DOHH2 (cell line): Measurements from ENCODE around the gene IFT88.

Source experiments
- H3F3A ChIP-seq: fragments of 200-600 bp; sonication (generic), shearing (Covaris generic); 2 replicates; pipeline ENCODE4 v1.6.0; 2016; ENCODE audit warnings: antibody characterized with exemption, mild to moderate bottlenecking; ENCODE audit not compliant: control insufficient read depth, insufficient read depth
- H3K27ac ChIP-seq: fragments of 200-600 bp; sonication (generic); 2 replicates; pipeline ENCODE4 v1.5.1; 2014; ENCODE audit warnings: low read depth, mild to moderate bottlenecking, low read length, moderate library complexity
- H3K27me3 ChIP-seq: fragments of 200-600 bp; sonication (generic); 2 replicates; pipeline ENCODE4 v1.6.1; 2014; ENCODE audit warnings: mild to moderate bottlenecking, low read length, mixed read lengths; ENCODE audit not compliant: control insufficient read depth
- H3K36me3 ChIP-seq: fragments of 200-600 bp; sonication (generic); 2 replicates; pipeline ENCODE4 v1.6.1; 2014; ENCODE audit warnings: mild to moderate bottlenecking, low read length, moderate library complexity, mixed read lengths; ENCODE audit not compliant: control insufficient read depth
- H3K4me1 ChIP-seq: fragments of 200-600 bp; sonication (generic); 2 replicates; pipeline ENCODE4 v1.6.1; 2014; ENCODE audit warnings: mild to moderate bottlenecking, low read length, mixed read lengths; ENCODE audit not compliant: control insufficient read depth
- H3K4me2 ChIP-seq: fragments of 200-600 bp; sonication (generic); 2 replicates; pipeline ENCODE4 v1.6.0; 2014; ENCODE audit warnings: mild to moderate bottlenecking, low read length, moderate library complexity
- H3K4me3 ChIP-seq: fragments of 200-600 bp; sonication (generic); 2 replicates; pipeline ENCODE4 v1.5.1; 2014; ENCODE audit warnings: mild to moderate bottlenecking, low read length, mixed read lengths
- H3K79me2 ChIP-seq: fragments of 200-600 bp; sonication (generic); 2 replicates; pipeline ENCODE4 v1.6.1; 2014; ENCODE audit warnings: mild to moderate bottlenecking, low read length, mixed read lengths; ENCODE audit not compliant: control insufficient read depth
- H3K9me2 ChIP-seq: fragments of 200-600 bp; sonication (generic); replicated peaks from 2 replicates; pipeline ENCODE4 v1.6.1; 2014; ENCODE audit warnings: mild to moderate bottlenecking, low read length, mixed read lengths; ENCODE audit not compliant: control insufficient read depth
- H3K9me3 ChIP-seq: fragments of 200-600 bp; sonication (generic); 2 replicates; pipeline ENCODE4 v1.6.1; 2014; ENCODE audit warnings: antibody characterized with exemption, low read length, mixed read lengths; ENCODE audit not compliant: control insufficient read depth, insufficient read depth
- H4K20me1 ChIP-seq: fragments of 200-600 bp; sonication (generic); 2 replicates; pipeline ENCODE4 v1.6.0; 2014; ENCODE audit warnings: low read depth, mild to moderate bottlenecking, antibody characterized with exemption, low read length, moderate library complexity; ENCODE audit not compliant: control insufficient read depth, insufficient read depth
- CTCF ChIP-seq: fragments of 200-600 bp; sonication (generic); IDR thresholded peaks from one replicate; pipeline ENCODE4 v1.5.1; 2014; ENCODE audit warnings: antibody characterized with exemption, mild to moderate bottlenecking, low read depth, low read length; ENCODE audit not compliant: poor library complexity, severe bottlenecking
- EZH2phosphoT487 ChIP-seq: fragments of 200-600 bp; sonication (generic); IDR thresholded peaks from 2 replicates; pipeline ENCODE4 v1.6.1; 2017; ENCODE audit warnings: borderline replicate concordance, mild to moderate bottlenecking, antibody characterized with exemption, low read length, moderate library complexity, mixed read lengths

Gene IFT88

GRCh38 chr13:20561741-20562140 is 5.2 kb upstream of the IFT88 start:
- H3K27ac ChIP-seq, result no peak overlapping the region
- TF ChIP-seq EZH2phosphoT487 (no peak), CTCF (no peak)

GRCh38 chr13:20565115-20565736 is 1.7 kb upstream of the IFT88 start:
- Histone ChIP-seq H3K27me3 (no peaks in the 10 kb centered on the region), H3K9me3 (peaks cover 13% of the 10 kb centered on the region; the same call in 1 of the 2 replicates), H3K9me2 (no peaks in the 10 kb centered on the region), H3F3A (peaks cover 2% of the 10 kb centered on the region; the same call in 1 of the 2 replicates), H4K20me1 (no peaks in the 10 kb centered on the region), H3K79me2 (peaks cover 11% of the 10 kb centered on the region), H3K4me3 (no peak overlapping the region), H3K4me2 (no peak overlapping the region), H3K27ac (no peak overlapping the region), H3K4me1 (peaks cover 12% of the 10 kb centered on the region), H3K36me3 (no peaks in the 10 kb centered on the region)
- TF ChIP-seq CTCF, result no peak
- TF ChIP-seq EZH2phosphoT487, result no peak

More at GRCh38 chr13:20561741-20562140, 5.2 kb upstream of the IFT88 start:
- H3F3A ChIP-seq, result no peaks in the 10 kb centered on the region
- peaks cover 3% of the 10 kb centered on the region; the same call in 1 of the 2 replicates for H3K4me1 ChIP-seq
- H3K9me2 ChIP-seq, result no peaks in the 10 kb centered on the region
- H3K4me3 ChIP-seq, result no peak overlapping the region
- no peaks in the 10 kb centered on the region for H3K79me2 ChIP-seq
- peaks cover 13% of the 10 kb centered on the region; the same call in 1 of the 2 replicates for H3K9me3 ChIP-seq
- H3K4me2 ChIP-seq, result no peak overlapping the region
- no peaks in the 10 kb centered on the region for H3K27me3 ChIP-seq
- H4K20me1 ChIP-seq, result no peaks in the 10 kb centered on the region
- no peaks in the 10 kb centered on the region for H3K36me3 ChIP-seq

- Histone ChIP-seq H3K79me2 (peaks cover 11% of the 10 kb centered on the region), H3K4me3 (peak overlapping the region; percentile 98), H3K36me3 (no peaks in the 10 kb centered on the region), H3K9me2 (no peaks in the 10 kb centered on the region), H4K20me1 (no peaks in the 10 kb centered on the region), H3K27ac (peak overlapping the region; percentile 58), H3K27me3 (no peaks in the 10 kb centered on the region), H3K9me3 (peaks cover 13% of the 10 kb centered on the region; the same call in 1 of the 2 replicates), H3F3A (peaks cover 2% of the 10 kb centered on the region; the same call in 1 of the 2 replicates), H3K4me2 (peak overlapping the region; percentile 98), H3K4me1 (peaks cover 12% of the 10 kb centered on the region)
- TF ChIP-seq EZH2phosphoT487 (no peak), CTCF (no peak)
Observed at GRCh38 chr13:20566468-20566897, 474 bp upstream of the IFT88 start.
